Neural progenitor cell (in vitro differentiated cells): ENCODE results near the gene SATB2. TPM values are rescaled to one million over a fixed set of nuclear protein-coding genes. Genes with fewer than 3 reads are reported as not detected.

Experiments
- DNase-seq: peaks from one replicate; pipeline ENCODE4 v3.0.0-alpha.2; 2016; ENCODE audit warnings: low spot score
- H2AFZ ChIP-seq: fragments of 200-600 bp; sonication (generic); replicated peaks from 2 replicates; pipeline ENCODE4 v1.6.1; 2016; ENCODE audit warnings: antibody characterized with exemption
- H3F3A ChIP-seq: fragments of 200-600 bp; sonication (generic); 2 replicates; pipeline ENCODE4 v1.6.1; 2016; ENCODE audit warnings: antibody characterized with exemption, low read depth
- H3K27ac ChIP-seq: fragments of 200-600 bp; sonication (generic); 2 replicates; pipeline ENCODE4 v1.5.1; 2016; ENCODE audit warnings: mild to moderate bottlenecking
- H3K27me3 ChIP-seq: fragments of 200-600 bp; sonication (generic); 2 replicates; pipeline ENCODE4 v1.6.1; 2016; ENCODE audit warnings: mild to moderate bottlenecking, moderate library complexity
- H3K36me3 ChIP-seq: fragments of 200-600 bp; sonication (generic); 2 replicates; pipeline ENCODE4 v1.5.1; 2016
- H3K4me1 ChIP-seq: fragments of 200-600 bp; sonication (generic); 2 replicates; pipeline ENCODE4 v1.6.1; 2016; ENCODE audit warnings: mixed run types
- H3K4me2 ChIP-seq: fragments of 200-600 bp; sonication (generic); 2 replicates; pipeline ENCODE4 v1.6.1; 2016
- H3K4me3 ChIP-seq: fragments of 200-600 bp; sonication (generic); 2 replicates; pipeline ENCODE4 v1.5.1; 2016
- H3K79me2 ChIP-seq: fragments of 200-600 bp; sonication (generic); 2 replicates; pipeline ENCODE4 v1.6.1; 2016; ENCODE audit warnings: low read depth
- H3K9ac ChIP-seq: fragments of 200-600 bp; sonication (generic); 2 replicates; pipeline ENCODE4 v1.6.1; 2016
- H3K9me3 ChIP-seq: fragments of 200-600 bp; sonication (generic); 2 replicates; pipeline ENCODE4 v1.5.1; 2016; ENCODE audit warnings: low read depth
- H4K20me1 ChIP-seq: fragments of 200-600 bp; sonication (generic); 2 replicates; pipeline ENCODE4 v1.6.1; 2016; ENCODE audit warnings: low read depth
- H3K27ac Mint-ChIP-seq: 3 replicates; pipeline ENCODE4 v1.8.0; 2021; ENCODE audit warnings: mixed read lengths
- H3K27me3 Mint-ChIP-seq: 2 replicates; pipeline ENCODE4 v1.8.0; 2022; ENCODE audit warnings: low read depth, mild to moderate bottlenecking, inconsistent platforms, moderate library complexity, mixed read lengths; ENCODE audit not compliant: insufficient read depth
- H3K36me3 Mint-ChIP-seq: 3 replicates; pipeline ENCODE4 v1.8.0; 2021; ENCODE audit warnings: mixed read lengths
- H3K4me1 Mint-ChIP-seq: 3 replicates; pipeline ENCODE4 v1.8.0; 2021; ENCODE audit warnings: mixed read lengths
- H3K4me3 Mint-ChIP-seq: 3 replicates; pipeline ENCODE4 v1.8.0; 2021; ENCODE audit warnings: mild to moderate bottlenecking, moderate library complexity, mixed read lengths
- H3K9me3 Mint-ChIP-seq: 3 replicates; pipeline ENCODE4 v1.8.0; 2020; ENCODE audit warnings: mixed read lengths
- EZH2 ChIP-seq: fragments of 200-600 bp; sonication (generic); IDR thresholded peaks from 2 replicates; pipeline ENCODE4 v1.6.1; 2017; ENCODE audit warnings: antibody characterized with exemption, mild to moderate bottlenecking, moderate library complexity
- EZH2phosphoT487 ChIP-seq: fragments of 200-600 bp; sonication (generic); IDR thresholded peaks from 2 replicates; pipeline ENCODE4 v1.6.1; 2017; ENCODE audit warnings: antibody characterized with exemption
- total RNA-seq: library from RNA; depleted of rRNA; stranded (reverse); fragments of >200 nt; gene quantifications from 2 replicates; pipeline ENCODE4 v1.2.3, GENCODE V29; 2015; ENCODE audit warnings: low replicate concordance
- TF ChIP-seq, protein P1 (sequence below): fragments of 200-600 bp; sonication (generic); IDR thresholded peaks from 2 replicates; pipeline ENCODE4 v1.5.1; 2017; ENCODE audit warnings: antibody characterized with exemption, mild to moderate bottlenecking

SATB2 gene
- total RNA-seq, 1 donor from 2014 or later = 3.7 TPM

DNA sequence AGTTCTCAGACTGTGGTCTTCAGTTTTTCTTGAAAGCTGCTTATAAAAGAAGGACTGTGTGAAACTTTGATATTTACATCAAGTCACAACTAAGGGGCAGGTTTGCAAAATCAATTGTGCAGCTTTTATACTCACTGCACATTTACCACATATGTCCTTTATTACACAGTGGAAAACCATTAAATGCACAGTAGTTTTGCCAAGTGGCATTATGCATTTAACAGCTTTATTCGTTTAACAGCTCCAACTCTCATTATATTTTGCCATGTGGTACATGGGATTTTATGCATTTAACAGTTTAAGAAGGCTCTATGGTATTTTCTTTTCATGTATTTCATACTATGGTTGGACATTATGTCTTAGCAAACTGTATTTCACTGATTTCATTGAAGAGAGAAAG is 135.6 kb downstream of the SATB2 start:
- Histone ChIP-seq H3F3A (no peaks in the 10 kb centered on the region), H3K9ac (no peak overlapping the region), H4K20me1 (no peaks in the 10 kb centered on the region), H3K9me3 (no peaks in the 10 kb centered on the region), H3K4me3 (no peak overlapping the region), H3K27ac (no peak overlapping the region), H3K79me2 (no peaks in the 10 kb centered on the region), H3K4me1 (no peaks in the 10 kb centered on the region), H2AFZ (no peak overlapping the region), H3K36me3 (no peaks in the 10 kb centered on the region), H3K4me2 (no peak overlapping the region), H3K27me3 (no peaks in the 10 kb centered on the region)
- Mint-ChIP-seq H3K4me1 (no peaks in the 10 kb centered on the region), H3K27me3 (no peaks in the 10 kb centered on the region), H3K27ac (no peak overlapping the region), H3K36me3 (peaks cover 6% of the 10 kb centered on the region), H3K9me3 (no peaks in the 10 kb centered on the region), H3K4me3 (no peak overlapping the region)
- TF ChIP-seq EZH2 (no peak), EZH2phosphoT487 (no peak)
- TF ChIP-seq, protein P1, sequence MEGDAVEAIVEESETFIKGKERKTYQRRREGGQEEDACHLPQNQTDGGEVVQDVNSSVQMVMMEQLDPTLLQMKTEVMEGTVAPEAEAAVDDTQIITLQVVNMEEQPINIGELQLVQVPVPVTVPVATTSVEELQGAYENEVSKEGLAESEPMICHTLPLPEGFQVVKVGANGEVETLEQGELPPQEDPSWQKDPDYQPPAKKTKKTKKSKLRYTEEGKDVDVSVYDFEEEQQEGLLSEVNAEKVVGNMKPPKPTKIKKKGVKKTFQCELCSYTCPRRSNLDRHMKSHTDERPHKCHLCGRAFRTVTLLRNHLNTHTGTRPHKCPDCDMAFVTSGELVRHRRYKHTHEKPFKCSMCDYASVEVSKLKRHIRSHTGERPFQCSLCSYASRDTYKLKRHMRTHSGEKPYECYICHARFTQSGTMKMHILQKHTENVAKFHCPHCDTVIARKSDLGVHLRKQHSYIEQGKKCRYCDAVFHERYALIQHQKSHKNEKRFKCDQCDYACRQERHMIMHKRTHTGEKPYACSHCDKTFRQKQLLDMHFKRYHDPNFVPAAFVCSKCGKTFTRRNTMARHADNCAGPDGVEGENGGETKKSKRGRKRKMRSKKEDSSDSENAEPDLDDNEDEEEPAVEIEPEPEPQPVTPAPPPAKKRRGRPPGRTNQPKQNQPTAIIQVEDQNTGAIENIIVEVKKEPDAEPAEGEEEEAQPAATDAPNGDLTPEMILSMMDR = no peak
- DNase-seq = no peak

DNA sequence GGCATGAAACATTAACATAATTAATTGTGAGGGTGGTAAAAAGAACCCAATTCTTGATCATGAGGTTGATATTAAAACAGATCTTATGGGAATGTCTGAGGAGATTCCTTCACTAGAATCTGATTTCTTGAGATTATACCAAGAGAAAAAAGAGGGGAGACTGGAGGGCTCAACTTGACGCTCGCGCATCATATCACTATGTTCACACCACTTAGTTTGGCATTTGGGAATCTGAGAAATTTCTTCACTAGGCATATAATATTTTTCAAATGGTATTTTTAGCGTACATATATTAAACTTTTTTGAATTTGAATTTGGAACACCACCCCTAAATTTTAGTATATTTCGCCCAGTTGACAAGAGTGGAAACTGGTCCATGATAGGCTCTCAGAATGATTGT is 140.1 kb downstream of the SATB2 start:
- Histone ChIP-seq H3K27ac (no peak overlapping the region), H3K4me2 (no peak overlapping the region), H4K20me1 (peaks cover 9% of the 10 kb centered on the region), H3K9me3 (no peaks in the 10 kb centered on the region), H3F3A (no peaks in the 10 kb centered on the region), H3K4me3 (no peak overlapping the region), H3K4me1 (no peaks in the 10 kb centered on the region), H2AFZ (no peak overlapping the region), H3K9ac (no peak overlapping the region), H3K36me3 (no peaks in the 10 kb centered on the region), H3K79me2 (no peaks in the 10 kb centered on the region), H3K27me3 (no peaks in the 10 kb centered on the region)
- Mint-ChIP-seq H3K36me3 (peaks cover 4% of the 10 kb centered on the region), H3K27ac (no peak overlapping the region), H3K4me1 (no peaks in the 10 kb centered on the region), H3K9me3 (no peaks in the 10 kb centered on the region), H3K4me3 (no peak overlapping the region), H3K27me3 (no peaks in the 10 kb centered on the region)
- no peak for DNase-seq
- TF ChIP-seq, protein P1 = no peak
- TF ChIP-seq EZH2phosphoT487 = no peak

DNA sequence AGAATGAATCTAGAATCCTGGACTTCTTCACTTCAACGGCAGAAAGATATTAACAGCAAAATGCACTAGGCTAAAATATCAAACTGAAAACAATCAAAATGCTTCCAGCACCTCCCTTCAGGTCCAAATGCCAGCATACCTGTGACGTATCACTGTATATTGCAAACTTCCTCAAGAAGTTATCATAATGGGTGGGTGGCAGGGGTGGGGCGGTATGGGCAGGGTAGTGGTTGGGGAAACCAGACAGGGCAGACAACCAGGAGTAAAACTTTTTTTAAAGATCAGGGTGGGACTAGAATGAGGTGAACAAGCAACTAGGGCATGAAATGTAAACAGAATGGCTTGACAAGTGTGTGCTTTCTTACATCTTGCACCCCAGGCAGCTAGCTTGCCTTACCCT is 140.9 kb downstream of the SATB2 start:
- TF ChIP-seq EZH2 (no peak), EZH2phosphoT487 (no peak)
- TF ChIP-seq, protein P1 = no peak
- H3K27me3 ChIP-seq = no peaks in the 10 kb centered on the region
- H2AFZ ChIP-seq = no peak overlapping the region
- Mint-ChIP-seq H3K27ac (no peak overlapping the region), H3K27me3 (no peaks in the 10 kb centered on the region), H3K36me3 (peaks cover 4% of the 10 kb centered on the region), H3K4me3 (no peak overlapping the region), H3K4me1 (no peaks in the 10 kb centered on the region), H3K9me3 (no peaks in the 10 kb centered on the region)
- no peaks in the 10 kb centered on the region for H3K36me3 ChIP-seq
- H3F3A ChIP-seq = no peaks in the 10 kb centered on the region
- no peaks in the 10 kb centered on the region for H3K4me1 ChIP-seq
- H3K79me2 ChIP-seq = no peaks in the 10 kb centered on the region
- no peak overlapping the region for H3K9ac ChIP-seq
- DNase-seq = no peak
- H3K4me2 ChIP-seq = no peak overlapping the region
- no peak overlapping the region for H3K4me3 ChIP-seq
- peaks cover 10% of the 10 kb centered on the region for H4K20me1 ChIP-seq
- H3K27ac ChIP-seq = no peak overlapping the region
- H3K9me3 ChIP-seq = no peaks in the 10 kb centered on the region
